Karpas-422 (cell line): ENCODE results near the gene STEEP1. TPM values are rescaled to one million over a fixed set of nuclear protein-coding genes. Genes with fewer than 3 reads are reported as not detected.
A peak's percentile ranks its signal among the peaks of the same experiment; 100 is the strongest.
"Not testable (repeated sequence)": the region's sequence is repeated elsewhere in the genome, so short reads cannot be mapped to it uniquely, and the experiment has no call there.

Experiments used
- DNase-seq: peaks from one replicate; pipeline ENCODE4 v3.0.0-alpha.2; 2015
- H2AFZ ChIP-seq: fragments of 200-600 bp; sonication (generic); 2 replicates; pipeline ENCODE4 v1.6.1; 2014; ENCODE audit warnings: antibody characterized with exemption, low read length, mixed read lengths
- H3K27ac ChIP-seq: fragments of 200-600 bp; sonication (generic); 2 replicates; pipeline ENCODE4 v1.5.1; 2014; ENCODE audit warnings: mild to moderate bottlenecking, low read length, moderate library complexity
- H3K27me3 ChIP-seq: fragments of 200-600 bp; sonication (generic); 2 replicates; pipeline ENCODE4 v1.6.1; 2014; ENCODE audit warnings: low read length, mixed read lengths
- H3K36me3 ChIP-seq: fragments of 200-600 bp; sonication (generic); 2 replicates; pipeline ENCODE4 v1.6.1; 2014; ENCODE audit warnings: low read length, mixed read lengths; ENCODE audit not compliant: insufficient read depth
- H3K4me1 ChIP-seq: fragments of 200-600 bp; sonication (generic); 2 replicates; pipeline ENCODE4 v1.6.1; 2014; ENCODE audit warnings: mild to moderate bottlenecking, low read length, mixed read lengths
- H3K4me2 ChIP-seq: fragments of 200-600 bp; sonication (generic); 2 replicates; pipeline ENCODE4 v1.6.1; 2014; ENCODE audit warnings: low read length, low read depth, mild to moderate bottlenecking; ENCODE audit not compliant: poor library complexity, severe bottlenecking
- H3K4me3 ChIP-seq: fragments of 200-600 bp; sonication (generic); 2 replicates; pipeline ENCODE4 v1.5.1; 2014; ENCODE audit warnings: mild to moderate bottlenecking, antibody characterized with exemption, low read length, mixed read lengths
- H3K79me2 ChIP-seq: fragments of 200-600 bp; sonication (generic); 2 replicates; pipeline ENCODE4 v1.6.1; 2014; ENCODE audit warnings: mild to moderate bottlenecking, low read length, mixed read lengths
- H3K9ac ChIP-seq: fragments of 200-600 bp; sonication (generic); 2 replicates; pipeline ENCODE4 v1.6.0; 2014; ENCODE audit warnings: low read length
- H3K9me2 ChIP-seq: fragments of 200-600 bp; sonication (generic), shearing (Covaris generic); replicated peaks from 2 replicates; pipeline ENCODE4 v1.6.0; 2014; ENCODE audit warnings: mild to moderate bottlenecking, low read length, moderate library complexity; ENCODE audit not compliant: insufficient read depth
- H3K9me3 ChIP-seq: fragments of 300-700, 200-600 bp; sonication (generic); 2 replicates; pipeline ENCODE4 v1.6.1; 2014; ENCODE audit warnings: low read length, mixed read lengths
- H4K20me1 ChIP-seq: fragments of 200-600 bp; sonication (generic); 2 replicates; pipeline ENCODE4 v1.6.1; 2014; ENCODE audit warnings: mild to moderate bottlenecking, antibody characterized with exemption, low read length, low read depth; ENCODE audit not compliant: insufficient read depth
- total RNA-seq: library from RNA; depleted of rRNA; stranded (reverse); fragments of >200 nt; shearing (Covaris generic); gene quantifications from 2 replicates; pipeline ENCODE4 v1.2.3, GENCODE V29; 2014; ENCODE audit warnings: low replicate concordance

STEEP1 gene
- total RNA-seq, 1 experiment from 2014 or later, result 36.7 TPM

DNA sequence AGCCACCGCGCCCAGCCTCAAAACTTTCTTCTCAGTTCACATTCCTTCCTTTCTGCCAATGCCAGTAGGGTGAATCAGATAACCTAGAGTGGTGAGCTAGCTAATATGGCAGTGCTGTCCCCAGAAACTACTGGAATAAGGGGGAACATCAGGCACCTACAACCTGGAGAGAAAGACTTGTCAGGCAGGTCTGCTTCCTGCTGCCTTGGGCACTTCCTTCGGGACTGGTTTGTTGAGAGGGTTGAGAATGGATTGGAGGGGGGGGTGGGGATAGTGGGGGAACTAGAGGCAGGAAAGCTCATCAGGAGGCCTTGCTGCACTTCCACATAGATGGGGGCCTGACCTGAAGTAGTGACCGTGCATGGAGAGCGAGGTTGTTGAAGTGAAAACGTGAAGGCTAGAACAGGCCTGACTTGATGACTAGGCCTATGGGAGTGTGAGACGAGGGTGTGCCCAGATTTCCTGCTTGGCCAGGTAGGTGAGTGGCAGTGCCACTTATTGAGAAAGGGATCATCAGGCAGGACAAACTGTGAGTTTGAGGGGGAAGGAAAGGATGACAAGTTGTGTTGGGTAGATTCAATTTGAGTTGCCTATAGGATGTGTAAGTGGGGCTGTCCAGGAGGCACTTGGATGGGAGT, 63.6 kb downstream of the STEEP1 start:
- 0 out of 2 replicates have a peak overlapping the region, but pooled peaks have one; percentile 50 for H2AFZ ChIP-seq
- no peaks in the 10 kb centered on the region for H3K36me3 ChIP-seq
- H3K4me2 ChIP-seq, result no peak overlapping the region
- H3K27ac ChIP-seq, result no peak overlapping the region
- H3K4me3 ChIP-seq, result no peak overlapping the region
- no peaks in the 10 kb centered on the region for H3K79me2 ChIP-seq
- no peak overlapping the region for H3K9ac ChIP-seq
- H3K4me1 ChIP-seq, result peaks cover 2% of the 10 kb centered on the region; the same call in 1 of the 2 replicates
- H4K20me1 ChIP-seq, result no peaks in the 10 kb centered on the region
- no peak for DNase-seq
- H3K9me3 ChIP-seq, result no peaks in the 10 kb centered on the region
- H3K27me3 ChIP-seq, result no peaks in the 10 kb centered on the region
- H3K9me2 ChIP-seq, result no peaks in the 10 kb centered on the region

DNA sequence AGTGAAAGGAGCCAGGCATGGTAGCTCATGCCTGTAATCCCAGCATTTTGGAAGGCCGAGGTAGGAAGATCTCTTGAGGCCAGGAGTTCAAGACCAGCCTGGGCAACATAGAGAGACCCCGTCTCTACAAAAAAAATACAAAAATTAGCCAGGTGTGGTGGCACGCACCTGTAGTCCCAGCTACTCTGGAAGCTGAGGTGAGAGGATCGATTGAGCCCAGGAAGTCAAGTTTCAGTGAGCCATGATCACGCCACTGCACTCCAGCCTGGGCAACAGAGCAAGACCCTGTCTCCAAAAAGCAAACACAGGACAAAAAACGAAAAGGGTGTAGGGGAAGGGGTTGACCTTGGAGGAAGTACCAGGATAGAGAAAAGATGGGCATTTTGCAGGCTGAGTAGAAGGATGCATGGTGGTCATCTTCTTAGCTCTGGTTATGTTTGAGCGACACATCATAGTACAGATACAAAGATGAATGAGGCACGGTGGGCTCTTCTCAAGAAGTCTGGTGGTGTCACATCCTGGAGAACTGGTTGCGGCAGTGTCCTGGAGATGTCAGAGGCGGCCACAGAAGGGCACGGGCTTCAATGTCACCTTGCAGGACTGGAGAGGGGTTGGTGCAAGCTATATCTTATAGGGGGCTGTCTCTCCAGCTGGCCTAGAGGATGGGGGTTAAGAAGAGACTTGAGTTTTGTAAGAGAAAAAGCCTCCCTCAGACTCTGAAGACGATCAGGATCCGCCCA, 65.0 kb downstream of the STEEP1 start:
- Histone ChIP-seq H3K4me1 (peaks cover 2% of the 10 kb centered on the region; the same call in 1 of the 2 replicates), H3K79me2 (no peaks in the 10 kb centered on the region), H2AFZ (no peak overlapping the region), H3K9ac (no peak overlapping the region), H3K4me2 (no peak overlapping the region), H3K9me3 (no peaks in the 10 kb centered on the region), H3K27me3 (no peaks in the 10 kb centered on the region), H3K27ac (no peak overlapping the region), H3K9me2 (no peaks in the 10 kb centered on the region), H3K36me3 (no peaks in the 10 kb centered on the region), H3K4me3 (no peak overlapping the region), H4K20me1 (no peaks in the 10 kb centered on the region)
- no peak for DNase-seq

DNA sequence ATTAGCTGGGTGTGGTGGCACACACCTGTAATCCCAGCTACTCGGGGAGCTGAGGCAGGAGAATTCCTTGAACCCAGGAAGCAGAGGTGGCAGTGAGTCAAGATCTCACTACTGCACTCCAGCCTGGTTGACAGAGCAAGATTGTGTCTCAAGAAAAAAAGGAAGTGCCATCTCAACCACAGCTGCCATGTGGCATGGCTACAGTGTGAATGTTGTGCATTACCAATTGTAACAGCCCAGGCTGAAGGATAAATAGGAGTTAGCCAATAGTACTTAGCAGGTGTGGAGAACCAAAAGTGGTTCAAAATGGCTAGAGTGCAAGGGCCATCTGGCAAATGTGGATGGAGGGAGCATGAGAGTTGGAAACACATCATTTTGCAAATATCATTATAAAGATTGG, 68.0 kb downstream of the STEEP1 start:
- Histone ChIP-seq H4K20me1 (no peaks in the 10 kb centered on the region), H3K36me3 (no peaks in the 10 kb centered on the region), H3K27me3 (no peaks in the 10 kb centered on the region), H3K9me3 (no peaks in the 10 kb centered on the region), H3K27ac (no peak overlapping the region), H2AFZ (no peak overlapping the region), H3K4me3 (no peak overlapping the region), H3K4me1 (peaks cover 2% of the 10 kb centered on the region; the same call in 1 of the 2 replicates), H3K4me2 (no peak overlapping the region), H3K9me2 (no peaks in the 10 kb centered on the region), H3K9ac (no peak overlapping the region), H3K79me2 (no peaks in the 10 kb centered on the region)
- DNase-seq, result no peak

GRCh38 chrX:119495734-119496726, 69.2 kb downstream of the STEEP1 start:
- Histone ChIP-seq H2AFZ (no peak overlapping the region), H3K36me3 (no peaks in the 10 kb centered on the region), H4K20me1 (no peaks in the 10 kb centered on the region), H3K27me3 (no peaks in the 10 kb centered on the region), H3K9ac (no peak overlapping the region), H3K4me2 (no peak overlapping the region), H3K4me1 (no peaks in the 10 kb centered on the region), H3K9me3 (no peaks in the 10 kb centered on the region), H3K27ac (no peak overlapping the region), H3K9me2 (no peaks in the 10 kb centered on the region), H3K4me3 (no peak overlapping the region), H3K79me2 (no peaks in the 10 kb centered on the region)
- no peak for DNase-seq

- not testable (repeated sequence) for H3K79me2 ChIP-seq
Observed at GRCh38 chrX:119493851-119494495, 71.2 kb downstream of the STEEP1 start.

GRCh38 chrX:119492463-119492862, 72.7 kb downstream of the STEEP1 start:
- Histone ChIP-seq H3K4me3 (no peak overlapping the region), H3K27ac (no peak overlapping the region), H4K20me1 (no peaks in the 10 kb centered on the region), H3K9ac (no peak overlapping the region), H3K27me3 (no peaks in the 10 kb centered on the region), H2AFZ (no peak overlapping the region), H3K36me3 (no peaks in the 10 kb centered on the region), H3K9me3 (no peaks in the 10 kb centered on the region), H3K4me2 (no peak overlapping the region), H3K79me2 (no peaks in the 10 kb centered on the region), H3K9me2 (no peaks in the 10 kb centered on the region), H3K4me1 (no peaks in the 10 kb centered on the region)
- no peak for DNase-seq

More at GRCh38 chrX:119493851-119494495, 71.2 kb downstream of the STEEP1 start:
- not testable (repeated sequence) for H3K9me3 ChIP-seq, H3K27ac ChIP-seq, H3K4me1 ChIP-seq, H3K9ac ChIP-seq, DNase-seq, H2AFZ ChIP-seq, H3K4me3 ChIP-seq, H3K9me2 ChIP-seq, H3K27me3 ChIP-seq, H3K4me2 ChIP-seq, H4K20me1 ChIP-seq, H3K36me3 ChIP-seq

DNA sequence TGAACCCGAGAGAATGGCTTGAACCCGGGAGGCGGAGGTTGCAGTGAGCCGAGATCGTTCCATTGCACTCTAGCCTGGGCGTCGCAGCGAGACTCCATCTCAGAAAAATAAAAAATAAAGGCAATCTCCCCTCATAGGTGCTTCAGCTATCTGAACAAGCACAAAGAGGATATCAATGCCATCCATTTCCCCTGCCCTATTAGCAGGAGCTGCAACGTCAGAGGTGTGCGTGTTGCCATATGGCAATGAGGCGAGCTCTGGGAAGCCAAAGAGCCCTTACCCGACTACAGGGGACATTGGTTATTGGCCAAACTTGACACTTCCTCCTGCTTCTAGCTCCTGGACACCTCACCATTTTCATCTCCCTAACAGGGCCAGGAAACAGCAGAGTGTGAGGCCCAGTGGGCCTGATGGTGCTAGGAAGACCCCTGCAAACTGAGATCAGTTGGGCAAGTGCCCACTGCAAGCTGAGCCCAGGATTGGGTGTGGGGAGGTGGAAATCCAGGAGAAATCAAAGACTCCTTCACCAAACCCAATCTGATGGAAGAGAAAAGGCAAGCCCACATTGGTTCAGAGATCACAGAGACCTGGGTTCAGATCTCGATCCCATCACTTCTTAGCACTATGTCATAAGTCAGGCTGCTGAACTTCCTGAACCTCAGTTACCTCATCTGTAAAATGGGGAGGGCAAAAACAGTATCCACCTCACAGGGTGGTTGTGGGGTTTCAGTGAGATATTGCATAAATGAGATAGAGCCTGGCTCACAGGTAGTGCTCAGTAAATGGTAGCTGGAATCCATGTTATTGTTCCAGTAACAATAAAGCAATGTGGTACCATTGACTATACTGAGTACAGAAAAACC, 75.8 kb downstream of the STEEP1 start:
- Histone ChIP-seq H3K4me2 (no peak overlapping the region), H4K20me1 (no peaks in the 10 kb centered on the region), H3K9me2 (no peaks in the 10 kb centered on the region), H3K9ac (no peak overlapping the region), H3K79me2 (no peaks in the 10 kb centered on the region), H3K9me3 (no peaks in the 10 kb centered on the region), H2AFZ (no peak overlapping the region), H3K4me3 (no peak overlapping the region), H3K36me3 (no peaks in the 10 kb centered on the region), H3K4me1 (no peaks in the 10 kb centered on the region), H3K27me3 (no peaks in the 10 kb centered on the region), H3K27ac (no peak overlapping the region)
- no peak for DNase-seq
